ENCODE data around the gene UGT1A8.

GRCh38 chr2:233654501-233654900, 37.1 kb downstream of the UGT1A8 start:
- TF ChIP-seq CTCF (IDR thresholded peaks at IDR 0.05; ENCODE audit: poor library complexity), result no peak
- no peak for TF ChIP-seq EZH2phosphoT487 (IDR thresholded peaks at IDR 0.05; ENCODE audit: low read depth, severe bottlenecking, unreplicated experiment)

All from hepatocyte (in vitro differentiated cells).